ENCODE data around the gene BPNT1.

GRCh38 chr1:220045356-220046051, 44.1 kb downstream of the BPNT1 start:
- TF ChIP-seq POLR2A (IDR thresholded peaks at IDR 0.05), result no peak
- TF ChIP-seq, protein P1, sequence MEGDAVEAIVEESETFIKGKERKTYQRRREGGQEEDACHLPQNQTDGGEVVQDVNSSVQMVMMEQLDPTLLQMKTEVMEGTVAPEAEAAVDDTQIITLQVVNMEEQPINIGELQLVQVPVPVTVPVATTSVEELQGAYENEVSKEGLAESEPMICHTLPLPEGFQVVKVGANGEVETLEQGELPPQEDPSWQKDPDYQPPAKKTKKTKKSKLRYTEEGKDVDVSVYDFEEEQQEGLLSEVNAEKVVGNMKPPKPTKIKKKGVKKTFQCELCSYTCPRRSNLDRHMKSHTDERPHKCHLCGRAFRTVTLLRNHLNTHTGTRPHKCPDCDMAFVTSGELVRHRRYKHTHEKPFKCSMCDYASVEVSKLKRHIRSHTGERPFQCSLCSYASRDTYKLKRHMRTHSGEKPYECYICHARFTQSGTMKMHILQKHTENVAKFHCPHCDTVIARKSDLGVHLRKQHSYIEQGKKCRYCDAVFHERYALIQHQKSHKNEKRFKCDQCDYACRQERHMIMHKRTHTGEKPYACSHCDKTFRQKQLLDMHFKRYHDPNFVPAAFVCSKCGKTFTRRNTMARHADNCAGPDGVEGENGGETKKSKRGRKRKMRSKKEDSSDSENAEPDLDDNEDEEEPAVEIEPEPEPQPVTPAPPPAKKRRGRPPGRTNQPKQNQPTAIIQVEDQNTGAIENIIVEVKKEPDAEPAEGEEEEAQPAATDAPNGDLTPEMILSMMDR (IDR thresholded peaks at IDR 0.05), result no peak
